Measurements from ENCODE around the gene MYO5B. TPM values are rescaled to one million over a fixed set of nuclear protein-coding genes. Genes with fewer than 3 reads are reported as not detected.

The MYO5B gene
- total RNA-seq, 1 experiment from 2014 or later, result 12.4 TPM

DNA sequence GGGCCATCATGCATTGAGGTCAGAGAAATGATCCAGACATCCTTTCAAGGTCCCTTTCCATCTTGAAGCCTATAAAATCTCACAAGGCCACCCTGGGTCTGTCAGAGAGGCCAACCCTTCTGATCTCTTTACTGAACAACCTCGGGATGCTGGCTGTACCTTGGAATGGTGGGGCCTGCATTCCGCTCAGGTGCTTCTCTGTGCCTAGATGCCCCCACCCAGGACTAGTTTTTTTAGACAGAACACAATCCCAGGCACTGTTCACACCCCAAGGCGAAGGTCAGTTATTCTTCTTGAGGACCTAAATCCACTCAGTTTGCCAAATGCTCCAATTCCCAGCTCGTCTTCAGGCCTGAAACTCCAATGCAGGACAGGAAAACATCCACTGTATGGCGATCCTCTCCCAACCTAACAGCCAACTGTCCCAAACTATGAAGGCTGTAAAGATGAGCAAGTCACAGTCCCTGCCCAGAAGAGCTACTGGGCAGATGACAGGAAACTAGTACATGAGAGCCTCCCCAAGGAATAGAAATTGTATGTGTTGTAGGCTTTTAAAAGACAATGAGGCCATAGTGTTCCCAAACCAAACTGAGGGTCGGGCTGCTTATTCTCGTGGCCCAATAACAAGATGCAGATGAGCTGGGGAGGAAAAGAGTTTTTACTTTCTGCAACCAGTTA is 227.2 kb downstream of the MYO5B start:
- DNase-seq (ENCODE audit: low spot score), result no peak

DNA sequence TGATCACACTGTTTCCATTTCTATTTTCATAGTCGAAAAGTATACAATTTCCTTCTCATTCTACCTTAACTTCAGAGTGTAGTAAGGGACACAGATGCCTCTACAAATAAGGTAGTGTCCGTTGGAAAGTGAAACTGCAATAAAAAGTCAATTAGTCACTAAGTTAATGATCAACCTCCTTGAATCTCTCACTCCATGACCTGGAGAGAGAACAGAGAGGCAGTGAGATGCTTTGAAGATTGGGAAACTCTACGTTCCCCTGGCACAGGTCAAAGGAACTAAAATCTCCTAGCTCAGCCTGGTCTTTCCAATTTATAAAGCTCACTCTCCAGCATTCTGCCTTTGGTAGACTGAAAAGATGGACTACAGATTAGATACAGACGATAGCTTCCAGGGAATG is 227.8 kb downstream of the MYO5B start:
- no peak for DNase-seq (ENCODE audit: low spot score)

- DNase-seq (ENCODE audit: low spot score), result no peak
Observed at GRCh38 chr18:49966090-49966489, 228.9 kb downstream of the MYO5B start.

GRCh38 chr18:49963217-49963616 is 231.7 kb downstream of the MYO5B start:
- no peak for DNase-seq (ENCODE audit: low spot score)

DNA sequence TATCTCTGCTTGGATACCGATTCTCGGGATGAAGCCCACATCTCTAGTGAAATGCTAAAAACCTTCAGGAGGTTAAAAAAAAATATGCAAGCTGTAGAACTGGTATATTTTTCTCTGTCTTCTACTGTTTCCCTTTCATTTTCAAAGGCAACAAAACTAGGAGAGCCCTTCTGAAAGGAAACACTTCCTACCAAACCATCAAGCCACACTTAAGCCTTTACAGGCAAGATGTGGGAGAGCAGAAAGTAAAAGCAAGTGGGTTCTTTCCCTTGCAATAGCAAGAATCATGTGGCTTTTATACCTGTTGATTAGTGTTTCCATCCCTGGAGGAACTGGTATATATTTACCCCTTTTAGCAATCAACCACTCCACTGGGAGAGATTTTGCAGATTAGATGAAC is 233.7 kb downstream of the MYO5B start:
- DNase-seq (ENCODE audit: low spot score), result no peak

DNA sequence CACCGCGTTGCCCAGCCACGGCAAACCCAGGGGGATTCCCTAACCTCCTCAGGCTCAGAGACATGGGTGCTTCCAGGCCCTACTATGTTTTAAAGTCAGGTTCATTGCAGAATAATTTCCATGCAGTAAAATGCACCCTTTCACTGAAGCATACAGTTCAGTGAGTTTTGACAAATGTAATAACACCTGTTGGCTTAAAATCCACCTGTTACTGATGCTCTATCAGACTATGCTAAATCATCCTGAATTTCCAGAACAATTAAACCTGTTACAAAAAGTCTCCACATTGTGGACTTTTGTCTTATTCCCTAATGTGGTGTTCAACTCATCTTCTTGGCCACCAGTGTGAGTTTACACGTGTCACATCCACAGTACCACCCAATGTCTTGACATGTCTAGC is 234.6 kb downstream of the MYO5B start:
- no peak for DNase-seq (ENCODE audit: low spot score)

DNA sequence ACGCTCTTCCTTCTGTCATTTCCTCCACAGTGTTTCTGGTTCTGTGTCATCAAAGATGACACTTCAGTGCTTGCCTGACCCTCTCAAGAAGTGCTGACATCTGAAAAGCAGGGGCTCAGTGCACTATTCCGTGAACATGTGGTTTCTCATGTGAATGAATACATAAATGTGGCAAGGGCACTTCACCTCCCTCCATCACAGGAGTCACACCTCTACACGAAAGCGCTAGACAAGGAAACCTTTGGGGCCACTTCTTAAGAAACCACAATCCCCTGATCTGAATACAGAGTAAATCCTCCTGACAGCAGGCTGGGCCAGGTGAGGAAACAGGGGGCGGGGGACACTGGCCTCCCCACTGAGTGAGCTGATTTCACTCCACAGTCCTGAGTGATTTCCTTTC is 235.8 kb downstream of the MYO5B start:
- no peak for DNase-seq (ENCODE audit: low spot score)

- DNase-seq (ENCODE audit: low spot score), result no peak
Observed at GRCh38 chr18:49955263-49955662, 239.7 kb downstream of the MYO5B start.

GRCh38 chr18:49953391-49953790 is 241.6 kb downstream of the MYO5B start:
- no peak for DNase-seq (ENCODE audit: low spot score)

DNA sequence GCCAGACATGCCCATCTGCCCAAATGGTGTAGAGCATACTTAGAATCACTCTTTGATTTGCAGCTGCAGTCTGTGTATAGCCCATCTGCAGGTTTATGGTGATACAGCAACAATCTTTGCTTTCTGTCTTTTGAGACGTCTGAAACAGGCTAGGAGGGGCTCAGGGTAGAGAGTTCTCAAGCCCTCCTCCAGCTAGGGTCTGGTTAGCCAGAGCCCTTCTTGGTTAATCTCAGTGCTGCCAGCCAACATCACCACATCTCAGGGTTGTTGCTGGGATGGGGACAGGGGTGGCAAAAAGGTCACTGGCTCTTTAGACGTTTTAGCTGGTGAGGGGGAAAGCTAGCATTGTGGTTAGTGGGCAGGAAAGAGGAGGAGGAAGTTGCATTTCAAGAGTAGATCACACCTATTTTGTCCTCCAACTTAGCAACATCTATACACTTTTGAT is 245.0 kb downstream of the MYO5B start:
- DNase-seq (ENCODE audit: low spot score), result no peak

DNA sequence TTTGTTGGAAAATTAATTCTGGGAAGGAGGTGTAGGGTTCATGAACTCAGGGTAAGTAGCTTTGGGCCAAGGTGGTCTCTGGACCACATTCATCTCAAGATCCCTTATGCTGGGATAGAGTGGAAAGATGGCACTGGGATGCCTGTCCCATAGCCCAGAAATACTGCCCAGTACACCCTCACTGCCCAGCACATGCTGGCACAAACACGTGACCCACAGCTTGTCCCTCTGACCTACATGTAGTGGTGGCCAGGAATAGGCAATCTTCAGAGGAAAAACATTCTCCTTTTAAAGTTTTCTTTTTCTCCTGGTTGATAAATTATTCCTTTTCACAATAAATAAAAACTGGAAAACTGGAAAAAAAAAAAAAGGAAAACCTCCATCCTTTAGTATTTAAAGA is 246.0 kb downstream of the MYO5B start:
- DNase-seq (ENCODE audit: low spot score), result no peak

GRCh38 chr18:49944663-49945062 is 250.3 kb downstream of the MYO5B start:
- no peak for DNase-seq (ENCODE audit: low spot score)

GRCh38 chr18:49936821-49937220 is 258.1 kb downstream of the MYO5B start:
- DNase-seq (ENCODE audit: low spot score), result no peak

DNA sequence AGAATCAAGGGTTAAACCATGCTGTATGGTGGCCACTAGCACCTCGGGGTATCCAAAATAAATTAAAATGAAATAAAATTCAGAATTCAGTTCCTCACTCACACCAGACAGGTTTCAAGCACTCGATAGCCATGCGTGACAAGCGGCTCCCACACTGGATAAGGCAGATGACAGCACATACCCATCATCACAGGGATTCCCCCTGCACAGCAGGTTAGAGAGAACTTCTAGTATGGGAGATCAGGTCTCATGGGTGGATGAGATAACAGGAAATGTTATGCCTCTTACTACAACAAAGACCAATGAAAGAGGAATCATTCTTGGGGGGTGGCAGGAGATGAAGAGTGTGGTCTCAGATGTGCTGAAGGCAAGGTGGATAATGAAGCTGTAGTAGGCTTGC is 259.7 kb downstream of the MYO5B start:
- DNase-seq (ENCODE audit: low spot score), result no peak

DNA sequence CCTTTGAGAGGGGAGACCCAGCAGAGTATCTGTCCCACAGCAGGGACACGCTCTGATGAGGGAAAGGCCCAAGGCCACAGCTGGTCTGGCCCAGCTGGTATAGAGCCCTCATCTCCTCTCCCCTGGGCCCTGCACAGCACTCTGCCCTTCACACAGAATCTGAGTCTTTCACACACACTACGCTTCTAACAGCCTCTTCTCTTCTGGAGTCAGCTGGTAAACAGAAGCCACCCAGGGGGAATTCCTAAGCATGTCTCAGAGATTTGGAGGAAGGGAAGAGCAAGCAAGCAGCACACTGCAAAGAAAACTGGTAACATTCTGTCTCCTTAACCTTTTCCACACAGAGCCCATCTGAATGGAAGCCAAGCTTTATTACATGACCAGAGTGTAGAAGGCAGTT is 260.5 kb downstream of the MYO5B start:
- no peak for DNase-seq (ENCODE audit: low spot score)

DNA sequence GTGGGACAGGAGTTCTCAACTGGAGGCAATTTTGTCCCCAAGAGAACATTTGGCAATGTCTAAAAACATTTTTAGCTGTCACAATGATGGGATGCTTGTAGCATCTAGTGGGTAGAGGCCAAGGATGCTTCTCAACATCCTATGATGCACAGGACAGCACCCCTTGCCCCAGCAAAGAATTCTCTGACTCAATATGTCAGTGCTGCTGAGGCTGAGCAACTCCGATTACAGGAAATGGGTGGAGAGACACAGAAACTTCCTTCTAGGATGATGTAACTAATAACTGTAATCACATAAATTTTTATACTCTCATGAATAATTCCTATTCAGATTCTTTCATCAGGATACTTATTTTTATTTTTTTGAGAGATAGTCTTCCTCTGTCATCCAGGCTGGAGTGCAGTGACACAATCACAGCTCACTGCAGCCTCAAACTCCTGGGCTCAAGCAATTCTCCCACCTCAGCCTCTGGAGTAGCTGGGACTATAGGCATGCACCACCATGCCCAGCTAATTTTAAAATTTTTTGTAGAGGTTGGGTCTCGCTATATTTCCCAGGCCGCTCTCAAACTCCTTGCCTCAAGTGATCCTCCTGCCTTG is 261.3 kb downstream of the MYO5B start:
- DNase-seq (ENCODE audit: low spot score), result no peak

GRCh38 chr18:49931760-49932159 is 263.2 kb downstream of the MYO5B start:
- DNase-seq (ENCODE audit: low spot score), result no peak

- DNase-seq (ENCODE audit: low spot score), result no peak
Observed at GRCh38 chr18:49931179-49931578, 263.8 kb downstream of the MYO5B start.

DNA sequence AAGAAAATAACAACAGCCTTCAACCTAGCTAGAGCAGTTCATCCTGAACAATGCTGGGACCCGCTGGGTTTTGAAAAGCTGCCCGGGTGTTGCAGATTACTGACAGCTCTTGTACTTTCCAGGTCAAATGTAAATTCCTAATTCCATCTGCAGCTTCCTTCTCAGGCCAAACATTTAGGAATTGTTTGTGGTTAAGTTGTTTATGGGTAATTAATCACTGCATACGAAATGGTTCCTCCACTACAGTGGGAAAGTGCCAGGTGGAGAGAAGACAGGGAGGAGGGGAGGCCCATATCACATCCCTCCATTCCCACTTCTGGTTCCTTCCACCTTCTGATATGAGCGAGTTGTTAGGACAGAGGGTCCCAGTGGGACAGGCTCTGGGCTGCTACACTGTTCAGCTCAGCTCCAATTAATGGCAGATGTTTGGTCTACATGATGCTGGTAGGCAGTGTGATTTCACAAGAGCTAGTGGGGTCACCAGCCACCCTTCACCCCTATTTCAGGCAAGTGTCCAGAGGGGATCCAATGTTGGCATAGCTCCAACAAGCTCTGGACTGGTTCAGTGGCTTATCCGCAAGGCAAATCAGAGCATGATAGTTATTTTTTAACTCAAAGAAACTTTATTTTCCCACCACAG is 268.7 kb downstream of the MYO5B start:
- no peak for DNase-seq (ENCODE audit: low spot score)

DNA sequence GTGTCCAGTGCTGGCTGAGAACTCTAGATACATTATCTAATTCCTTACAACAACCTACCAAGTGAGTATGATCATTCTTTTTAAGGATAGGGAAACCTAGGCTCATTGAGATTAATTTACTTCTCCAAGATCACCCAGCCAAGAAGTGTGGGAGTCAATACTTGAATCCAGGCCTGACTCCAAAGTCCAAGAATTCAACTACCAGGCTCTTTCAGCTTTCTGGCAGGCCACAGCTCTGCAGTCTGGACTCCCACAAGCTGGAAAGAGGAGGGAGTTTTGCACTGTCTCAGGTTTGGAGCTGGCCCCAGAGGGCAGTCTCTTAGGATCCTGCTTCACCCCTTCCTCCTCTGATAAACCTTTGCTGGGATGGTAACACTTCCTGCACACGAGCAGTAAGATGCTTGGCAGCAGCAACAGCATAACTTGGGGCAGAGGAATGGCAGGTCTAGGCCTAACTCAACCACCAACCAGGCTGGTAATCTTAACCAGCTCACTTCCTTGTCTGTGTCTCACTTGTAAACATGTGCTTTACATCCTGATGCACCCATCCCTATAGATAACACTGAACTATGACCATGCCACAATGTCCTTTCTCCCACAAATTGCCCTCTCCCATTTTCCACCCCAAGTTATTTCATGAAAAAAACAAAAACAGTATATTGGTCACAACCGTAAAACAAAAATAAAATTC is 270.5 kb downstream of the MYO5B start:
- no peak for DNase-seq (ENCODE audit: low spot score)

DNA sequence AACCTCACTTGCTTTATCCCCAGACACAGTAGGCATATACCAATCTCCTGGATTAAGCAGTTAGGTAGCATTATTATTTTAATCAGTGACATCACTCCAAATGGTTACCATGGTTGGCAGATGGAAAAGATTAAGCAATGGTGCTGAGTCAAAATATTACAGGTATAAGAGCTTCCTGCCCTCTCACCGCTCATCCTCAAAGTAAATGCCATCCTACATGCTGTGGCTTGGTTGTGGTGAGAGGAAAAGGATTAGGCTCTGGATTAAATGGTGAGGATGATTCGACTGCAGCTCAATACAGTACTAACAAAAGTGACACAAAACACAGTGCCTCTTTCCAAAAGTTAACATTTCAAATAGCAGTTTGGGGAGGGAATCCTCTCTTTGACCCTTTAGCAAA is 272.7 kb downstream of the MYO5B start:
- DNase-seq (ENCODE audit: low spot score), result no peak

DNA sequence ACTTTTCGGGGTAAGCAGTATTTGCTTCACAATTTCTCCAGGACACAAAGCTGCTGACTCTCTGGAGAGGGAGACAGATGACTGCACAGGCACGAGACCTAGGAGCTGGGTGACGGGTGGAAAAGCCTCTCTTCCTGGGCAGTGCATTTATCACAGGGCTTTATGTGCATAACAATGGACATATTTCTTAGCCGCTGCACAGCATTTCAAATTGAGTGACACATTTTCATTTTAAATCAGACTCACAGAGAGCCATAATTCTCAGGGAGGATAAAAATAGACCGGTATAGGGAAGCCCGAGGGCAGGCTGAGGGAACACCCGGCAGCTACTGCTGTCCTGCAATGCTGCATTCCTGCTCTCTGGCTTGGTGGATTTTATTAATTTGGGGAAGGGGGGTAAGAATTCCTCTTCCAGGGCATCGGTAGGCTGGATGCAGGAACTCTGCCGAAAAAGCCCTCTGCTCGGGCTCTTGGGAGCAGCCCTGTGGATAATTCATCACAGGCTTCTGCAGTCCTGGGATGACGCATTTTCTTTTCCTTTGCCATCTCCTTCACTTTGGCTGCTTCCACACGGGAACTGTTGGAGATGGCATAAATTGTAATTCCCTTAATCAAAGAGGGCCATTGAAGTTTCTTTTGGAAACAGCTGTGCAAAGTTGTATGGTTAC is 273.5 kb downstream of the MYO5B start:
- DNase-seq (ENCODE audit: low spot score), result no peak
